ENCODE data around the gene RIPOR3. TPM values are rescaled to one million over a fixed set of nuclear protein-coding genes. Genes with fewer than 3 reads are reported as not detected.
"Not testable (repeated sequence)": the region's sequence is repeated elsewhere in the genome, so short reads cannot be mapped to it uniquely, and the experiment has no call there.

The RIPOR3 gene
- total and polyA plus RNA-seq, 11 donors, result 2.4 to 20.7 (median 4.9) TPM

DNA sequence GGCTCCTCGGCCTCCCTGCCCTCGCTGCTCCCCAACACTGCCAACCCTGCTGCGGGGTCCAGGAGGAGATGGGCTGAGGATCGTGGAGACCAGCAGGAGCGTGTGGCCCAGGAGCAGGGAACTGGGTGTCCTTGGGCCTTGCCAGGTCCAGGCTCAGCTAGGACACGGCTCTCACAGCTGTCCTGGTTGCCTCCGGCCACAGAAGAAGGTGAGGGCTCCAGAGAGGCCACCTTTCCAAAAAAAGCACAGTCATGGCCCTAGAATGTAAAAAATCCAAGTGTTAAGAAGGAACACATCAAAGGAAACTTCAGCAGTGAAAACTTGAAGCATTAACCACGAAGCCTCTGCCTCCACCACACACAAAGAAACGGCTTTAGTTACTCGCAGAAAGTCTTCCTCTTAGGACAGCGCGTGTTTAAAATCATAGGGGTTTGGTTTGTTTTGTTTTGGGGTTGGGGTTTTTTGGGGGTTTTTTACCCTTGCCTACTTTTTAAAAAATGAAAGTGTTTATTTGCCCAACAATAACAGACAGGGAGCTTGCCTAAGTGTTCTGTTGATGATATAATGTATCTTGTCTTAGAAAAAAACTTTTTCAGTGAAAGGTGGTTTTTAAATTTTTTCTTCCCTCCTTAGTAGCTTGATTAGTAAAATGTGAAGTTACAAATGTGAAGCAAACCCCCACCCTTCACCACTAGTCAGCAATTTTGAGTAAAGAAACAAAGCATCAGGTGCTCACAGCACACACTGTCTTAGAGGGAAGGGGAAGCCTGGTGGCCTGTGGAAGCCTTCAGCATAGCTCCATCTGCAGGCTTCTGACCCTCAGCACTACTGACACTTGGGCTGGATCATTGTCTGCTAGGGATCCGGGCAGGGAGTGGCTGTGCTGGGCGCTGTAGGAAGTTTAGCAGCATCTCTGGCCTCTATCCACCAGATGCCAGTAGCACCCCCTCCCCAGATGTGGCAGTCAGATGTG is 121.2 kb downstream of the RIPOR3 start:
- peak; percentile 21 to 51 (median 32) for ATAC-seq
- Histone ChIP-seq H3K4me1 (peaks cover 0 to 62% (median 44%) of the 10 kb centered on the region in 12 donors), H3K27ac (peak overlapping the region in 4 of 12 donors; percentile 8 to 64 (median 30)), H3K36me3 (peaks cover 0 to 67% (median 58%) of the 10 kb centered on the region in 9 donors), H3K4me3 (no peak overlapping the region), H3K9me3 (no peaks in the 10 kb centered on the region), H3K27me3 (no peaks in the 10 kb centered on the region)
- no peak for DNase-seq
- TF ChIP-seq CTCF (IDR thresholded peaks at IDR 0.05) (peak in 8 of 12 donors; percentile 11 to 31 (median 20)), POLR2A (IDR thresholded peaks at IDR 0.05) (no peak)
- intact Hi-C loops (cut with DNase I), result loop anchor here in 7 of 10 donors (2.0 to 10.0 kb wide), 7 partner anchors 29 to 175 kb away; partner anchors contain the start of gene PTPN1 (in 2 of the 7)
- 78 to 86% (median 82%) methylated on average over 14 of the region's 14 CpGs for WGBS, 4 donors

GRCh38 chr20:50569487-50569863 is 121.9 kb downstream of the RIPOR3 start:
- Histone ChIP-seq H3K36me3 (peaks cover 0 to 67% (median 57%) of the 10 kb centered on the region in 9 donors), H3K27ac (peak overlapping the region in 2 of 12 donors; percentile 35 to 64), H3K4me1 (peaks cover 0 to 62% (median 43%) of the 10 kb centered on the region in 12 donors)
- H3K9me3 ChIP-seq, H3K4me3 ChIP-seq, H3K27me3 ChIP-seq, ATAC-seq, DNase-seq: not testable (repeated sequence)
- intact Hi-C loops (cut with DNase I), result loop anchor here in 3 of 10 donors (2.0 to 5.0 kb wide), 2 partner anchors 29 to 42 kb away; no protein-coding TSS in a partner anchor
- 91 to 95% (median 94%) methylated on average over 7 of the region's 7 CpGs for WGBS, 4 donors

DNA sequence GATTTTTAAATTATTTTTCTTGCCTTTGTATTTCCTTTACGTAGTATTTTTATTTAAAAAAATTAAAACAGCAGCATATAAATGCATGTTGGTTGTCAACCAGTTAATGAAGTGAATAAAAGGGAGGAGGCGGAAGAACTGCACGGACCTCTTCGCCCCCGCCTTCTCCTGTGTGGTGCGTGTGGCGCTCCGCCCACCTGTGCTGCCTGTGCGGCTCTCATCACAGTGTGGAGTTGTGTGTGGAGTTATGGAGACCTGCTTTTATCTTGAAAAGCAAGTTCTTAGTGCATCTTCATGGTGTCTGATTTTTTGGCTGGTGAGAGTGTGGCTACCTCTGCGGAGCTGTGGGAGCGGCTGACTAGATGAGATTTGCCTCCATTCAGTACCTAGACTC is 122.8 kb downstream of the RIPOR3 start:
- no peak overlapping the region for H3K4me3 ChIP-seq
- DNase-seq, result no peak
- peaks cover 0 to 58% (median 41%) of the 10 kb centered on the region in 12 donors for H3K4me1 ChIP-seq
- no peaks in the 10 kb centered on the region for H3K27me3 ChIP-seq
- 74 to 86% (median 85%) methylated on average over 11 of the region's 11 CpGs for WGBS, 4 donors
- H3K36me3 ChIP-seq, result peaks cover 0 to 63% (median 51%) of the 10 kb centered on the region in 9 donors
- H3K9me3 ChIP-seq, result no peaks in the 10 kb centered on the region
- H3K27ac ChIP-seq, result no peak overlapping the region
- ATAC-seq, result no peak
- intact Hi-C loops (cut with DNase I), result loop anchor here in 3 of 10 donors (2.0 to 5.0 kb wide), 2 partner anchors 30 to 41 kb away; no protein-coding TSS in a partner anchor
- TF ChIP-seq CTCF (IDR thresholded peaks at IDR 0.05), result no peak
- no peak for TF ChIP-seq POLR2A (IDR thresholded peaks at IDR 0.05)

- DNase-seq, result no peak
- intact Hi-C loops (cut with DNase I), result loop anchor here in 3 of 10 donors (2.0 to 5.0 kb wide), 2 partner anchors 31 to 41 kb away; no protein-coding TSS in a partner anchor
Measured at GRCh38 chr20:50567860-50568548, 123.3 kb downstream of the RIPOR3 start.

More at GRCh38 chr20:50567860-50568548, 123.3 kb downstream of the RIPOR3 start:
- Histone ChIP-seq H3K36me3 (peaks cover 0 to 67% (median 57%) of the 10 kb centered on the region in 9 donors), H3K9me3 (no peaks in the 10 kb centered on the region), H3K27ac (no peak overlapping the region), H3K4me1 (peaks cover 0 to 58% (median 39%) of the 10 kb centered on the region in 12 donors), H3K4me3 (no peak overlapping the region), H3K27me3 (no peaks in the 10 kb centered on the region)
- TF ChIP-seq POLR2A (IDR thresholded peaks at IDR 0.05), result no peak
- no peak for TF ChIP-seq CTCF (IDR thresholded peaks at IDR 0.05)
- 94 to 96% (median 96%) methylated on average over 18 of the region's 18 CpGs for WGBS, 4 donors
- no peak for ATAC-seq
